MM.1S (cell line): ENCODE results near the gene FGF21.
A peak's percentile ranks its signal among the peaks of the same experiment; 100 is the strongest.

Source experiments
- DNase-seq: peaks from one replicate; pipeline ENCODE4 v3.0.0-alpha.2; 2015
- H2AFZ ChIP-seq: fragments of 300-600 bp; sonication (generic); 2 replicates; pipeline ENCODE4 v1.6.0; 2016; ENCODE audit warnings: antibody characterized with exemption, low read length
- H3F3A ChIP-seq: fragments of 300-600 bp; sonication (generic); 2 replicates; pipeline ENCODE4 v1.6.1; 2016; ENCODE audit warnings: mild to moderate bottlenecking, antibody characterized with exemption, low read length, moderate library complexity, mixed read lengths; ENCODE audit not compliant: insufficient read depth
- H3K27ac ChIP-seq: fragments of 300-600 bp; sonication (generic); 2 replicates; pipeline ENCODE4 v1.5.1; 2016; ENCODE audit warnings: mild to moderate bottlenecking, low read length
- H3K27me3 ChIP-seq: fragments of 300-600 bp; sonication (generic); replicated peaks from 2 replicates; pipeline ENCODE4 v1.6.0; 2016; ENCODE audit warnings: low read length; ENCODE audit not compliant: insufficient read depth
- H3K36me3 ChIP-seq: fragments of 300-600 bp; sonication (generic); replicated peaks from 2 replicates; pipeline ENCODE4 v1.6.1; 2016; ENCODE audit warnings: mild to moderate bottlenecking, low read length, mixed read lengths; ENCODE audit not compliant: insufficient read depth
- H3K4me1 ChIP-seq: fragments of 300-600 bp; sonication (generic); 2 replicates; pipeline ENCODE4 v1.6.1; 2016; ENCODE audit warnings: low read length, mixed read lengths
- H3K4me2 ChIP-seq: fragments of 300-600 bp; sonication (generic); 2 replicates; pipeline ENCODE4 v1.6.0; 2016; ENCODE audit warnings: low read depth, low read length
- H3K4me3 ChIP-seq: fragments of 300-600 bp; sonication (generic); 2 replicates; pipeline ENCODE4 v1.5.1; 2016; ENCODE audit warnings: low read length, mixed read lengths
- H3K79me2 ChIP-seq: fragments of 300-600 bp; sonication (generic); 2 replicates; pipeline ENCODE4 v1.6.1; 2016; ENCODE audit warnings: mixed run types, low read length, mixed read lengths
- H3K9ac ChIP-seq: fragments of 300-600 bp; sonication (generic); 2 replicates; pipeline ENCODE4 v1.6.1; 2016; ENCODE audit warnings: low read length, mixed read lengths
- H3K9me2 ChIP-seq: fragments of 300-600 bp; sonication (generic); replicated peaks from 2 replicates; pipeline ENCODE4 v1.6.1; 2016; ENCODE audit warnings: mild to moderate bottlenecking, low read length, mixed read lengths; ENCODE audit not compliant: insufficient read depth
- H3K9me3 ChIP-seq: fragments of 300-600 bp; sonication (generic); replicated peaks from 2 replicates; pipeline ENCODE4 v1.6.1; 2016; ENCODE audit warnings: mild to moderate bottlenecking, low read length, mixed read lengths; ENCODE audit not compliant: insufficient read depth
- H4K20me1 ChIP-seq: fragments of 300-600 bp; sonication (generic); 2 replicates; pipeline ENCODE4 v1.6.1; 2016; ENCODE audit warnings: mild to moderate bottlenecking, low read length, moderate library complexity, mixed read lengths; ENCODE audit not compliant: insufficient read depth
- EZH2 ChIP-seq: fragments of 300-600 bp; sonication (generic); optimal IDR thresholded peaks from 2 replicates; pipeline ENCODE3; 2017; ENCODE audit warnings: low read depth, mild to moderate bottlenecking, antibody characterized with exemption, low read length, mixed read lengths
- EZH2phosphoT487 ChIP-seq: fragments of 300-600 bp; sonication (generic); IDR thresholded peaks from 2 replicates; pipeline ENCODE4 v1.6.1; 2018; ENCODE audit warnings: antibody characterized with exemption, low read length
- TF ChIP-seq, protein P1 (sequence below): fragments of 300-600 bp; sonication (generic); IDR thresholded peaks from 2 replicates; pipeline ENCODE4 v1.5.1; 2016; ENCODE audit warnings: antibody characterized with exemption, low read length, mixed read lengths

Gene FGF21

DNA sequence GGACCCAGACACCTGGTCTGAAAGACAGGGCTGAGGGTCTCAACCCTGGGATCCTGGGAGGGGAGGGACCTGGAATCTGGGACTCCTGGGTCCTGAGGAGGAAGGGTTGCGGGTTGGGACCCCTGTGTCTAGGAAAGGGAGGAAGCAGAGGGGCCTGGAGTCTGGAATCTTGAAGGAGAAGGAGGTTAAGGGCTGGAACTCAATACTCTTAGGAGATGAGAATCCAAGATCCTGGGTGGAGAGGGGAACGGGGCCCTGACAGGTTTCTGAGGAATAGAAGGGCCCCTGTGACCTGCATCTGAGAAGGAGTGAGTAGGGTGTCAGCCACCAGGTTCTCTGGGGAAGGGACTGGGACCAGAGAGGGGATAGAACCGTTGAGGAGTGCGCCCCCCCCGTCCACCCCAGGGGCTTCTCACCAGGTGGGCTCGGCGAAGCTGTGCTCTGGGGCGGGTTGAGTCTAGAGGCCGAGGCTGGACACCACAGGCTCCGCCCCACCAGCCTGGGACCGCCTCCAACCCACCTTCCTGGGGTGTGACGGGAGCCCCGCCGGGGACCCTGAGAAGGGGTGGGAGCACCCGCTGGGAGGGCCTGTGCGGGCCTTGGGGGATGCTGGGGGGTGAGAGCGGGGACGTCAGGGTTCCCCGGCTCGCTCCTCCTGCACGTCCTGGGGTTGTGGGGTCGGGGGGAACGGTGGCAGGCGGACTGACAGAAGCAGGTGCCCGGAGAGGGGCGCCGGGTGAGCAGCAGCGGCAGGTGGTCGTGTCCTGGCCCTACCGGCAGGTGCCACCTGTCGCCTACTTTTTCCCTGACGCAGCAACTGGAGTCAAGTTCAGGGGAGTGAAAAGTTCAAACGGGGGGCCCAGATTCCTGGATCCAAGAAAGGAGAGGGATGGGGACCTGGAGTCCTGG, 35.8 kb upstream of the FGF21 start, which contains the start of gene MAMSTR:
Gene MAMSTR (minus strand): TSS at position 463 of the 909 bp plus-strand sequence. CDS start 694 bp downstream, outside the sequence.
- TF ChIP-seq EZH2phosphoT487 (no peak), EZH2 (no peak)
- TF ChIP-seq, protein P1, sequence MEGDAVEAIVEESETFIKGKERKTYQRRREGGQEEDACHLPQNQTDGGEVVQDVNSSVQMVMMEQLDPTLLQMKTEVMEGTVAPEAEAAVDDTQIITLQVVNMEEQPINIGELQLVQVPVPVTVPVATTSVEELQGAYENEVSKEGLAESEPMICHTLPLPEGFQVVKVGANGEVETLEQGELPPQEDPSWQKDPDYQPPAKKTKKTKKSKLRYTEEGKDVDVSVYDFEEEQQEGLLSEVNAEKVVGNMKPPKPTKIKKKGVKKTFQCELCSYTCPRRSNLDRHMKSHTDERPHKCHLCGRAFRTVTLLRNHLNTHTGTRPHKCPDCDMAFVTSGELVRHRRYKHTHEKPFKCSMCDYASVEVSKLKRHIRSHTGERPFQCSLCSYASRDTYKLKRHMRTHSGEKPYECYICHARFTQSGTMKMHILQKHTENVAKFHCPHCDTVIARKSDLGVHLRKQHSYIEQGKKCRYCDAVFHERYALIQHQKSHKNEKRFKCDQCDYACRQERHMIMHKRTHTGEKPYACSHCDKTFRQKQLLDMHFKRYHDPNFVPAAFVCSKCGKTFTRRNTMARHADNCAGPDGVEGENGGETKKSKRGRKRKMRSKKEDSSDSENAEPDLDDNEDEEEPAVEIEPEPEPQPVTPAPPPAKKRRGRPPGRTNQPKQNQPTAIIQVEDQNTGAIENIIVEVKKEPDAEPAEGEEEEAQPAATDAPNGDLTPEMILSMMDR: no peak
- Histone ChIP-seq H3K4me1 (peaks cover 10% of the 10 kb centered on the region; the same call in 1 of the 2 replicates), H3K79me2 (no peaks in the 10 kb centered on the region), H3K27me3 (peaks cover 54% of the 10 kb centered on the region), H3K9me2 (no peaks in the 10 kb centered on the region), H3K9ac (peak within 1 kb of the TSS; percentile 71; the same call in 1 of the 2 replicates), H4K20me1 (no peaks in the 10 kb centered on the region), H3K9me3 (no peaks in the 10 kb centered on the region), H3K4me2 (peak within 1 kb of the TSS; percentile 84), H3F3A (no peaks in the 10 kb centered on the region), H3K27ac (peak within 1 kb of the TSS; percentile 62; the same call in 1 of the 2 replicates), H2AFZ (peak within 1 kb of the TSS; percentile 60), H3K36me3 (no peaks in the 10 kb centered on the region), H3K4me3 (peak within 1 kb of the TSS; percentile 66)
- DNase-seq: no peak

DNA sequence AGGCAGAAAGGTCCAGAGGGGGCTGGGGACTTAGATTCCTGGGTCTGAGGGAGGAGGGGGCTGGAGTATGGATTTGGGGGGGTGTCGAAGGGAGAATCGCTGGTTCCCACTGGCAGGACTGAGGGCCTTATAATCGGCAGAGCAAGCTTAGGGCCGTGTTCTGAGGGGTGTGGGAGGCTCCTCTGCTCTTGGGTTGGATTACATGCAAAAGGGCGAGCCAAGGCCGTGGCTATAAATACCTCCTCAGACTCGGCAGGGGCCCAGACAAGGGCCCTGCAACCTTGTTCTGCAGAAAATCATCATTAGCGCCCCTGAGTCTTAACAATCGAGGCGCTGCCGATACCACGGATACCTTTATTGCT, 35.1 kb upstream of the FGF21 start:
- no peaks in the 10 kb centered on the region for H3K79me2 ChIP-seq

DNA sequence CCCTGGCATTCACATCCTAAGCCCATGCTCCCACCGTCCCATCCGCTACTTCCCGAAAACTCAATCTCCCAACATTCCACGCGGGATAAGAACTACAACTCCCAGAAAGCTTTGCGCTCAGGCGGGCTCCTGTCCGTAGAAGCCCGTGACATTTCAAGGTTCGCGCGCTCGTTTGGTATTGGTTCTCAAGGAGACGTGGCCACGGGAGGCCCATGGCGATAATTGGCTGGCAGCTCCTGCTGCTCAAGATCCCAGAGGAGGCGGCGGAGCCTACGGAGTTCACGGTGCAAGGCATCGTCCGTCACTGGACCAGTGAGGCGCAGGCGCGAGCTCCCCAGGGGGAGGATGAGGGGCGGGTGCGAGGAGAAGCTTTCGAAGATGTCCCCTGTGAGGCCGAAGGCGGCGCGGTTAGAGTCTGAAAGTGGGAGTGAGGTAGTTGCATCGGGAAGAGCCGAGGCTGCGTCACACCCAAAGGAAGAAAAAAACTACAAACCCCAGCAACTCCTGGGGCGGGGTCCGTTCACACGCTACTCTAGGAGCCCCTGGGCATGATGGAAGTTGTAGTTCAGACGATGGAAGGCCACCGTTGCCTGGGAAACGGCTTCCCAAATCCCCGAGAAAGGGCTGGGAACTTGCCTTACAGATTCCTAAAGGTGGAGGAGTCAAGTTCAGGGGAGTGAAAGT, 34.6 kb upstream of the FGF21 start:
- H3K27ac ChIP-seq: peak overlapping the region; percentile 62; the same call in 1 of the 2 replicates
- H3K9ac ChIP-seq: peak overlapping the region; percentile 71
- H3K9me2 ChIP-seq: no peaks in the 10 kb centered on the region
- peaks cover 46% of the 10 kb centered on the region for H3K27me3 ChIP-seq
- H3K4me2 ChIP-seq: peak overlapping the region; percentile 84
- peak; percentile 98 for DNase-seq
- TF ChIP-seq, protein P1: no peak
- TF ChIP-seq EZH2phosphoT487 (no peak), EZH2 (no peak)
- no peaks in the 10 kb centered on the region for H3K36me3 ChIP-seq
- peaks cover 6% of the 10 kb centered on the region; the same call in 1 of the 2 replicates for H3K4me1 ChIP-seq
- no peaks in the 10 kb centered on the region for H3K79me2 ChIP-seq
- no peaks in the 10 kb centered on the region for H3K9me3 ChIP-seq
- peak overlapping the region; percentile 66 for H3K4me3 ChIP-seq
- H2AFZ ChIP-seq: peak overlapping the region; percentile 60
- H4K20me1 ChIP-seq: no peaks in the 10 kb centered on the region
- no peaks in the 10 kb centered on the region for H3F3A ChIP-seq

More for the DNA sequence above, 35.1 kb upstream of the FGF21 start:
- no peaks in the 10 kb centered on the region for H3K36me3 ChIP-seq
- H3K27ac ChIP-seq: no peak overlapping the region
- peak overlapping the region; percentile 60 for H2AFZ ChIP-seq
- H3K4me3 ChIP-seq: peak overlapping the region; percentile 66
- no peaks in the 10 kb centered on the region for H3K9me3 ChIP-seq
- peaks cover 51% of the 10 kb centered on the region for H3K27me3 ChIP-seq
- no peaks in the 10 kb centered on the region for H4K20me1 ChIP-seq
- peaks cover 6% of the 10 kb centered on the region; the same call in 1 of the 2 replicates for H3K4me1 ChIP-seq
- TF ChIP-seq EZH2: no peak
- no peak for TF ChIP-seq EZH2phosphoT487
- TF ChIP-seq, protein P1: no peak
- H3K4me2 ChIP-seq: peak overlapping the region; percentile 84
- no peaks in the 10 kb centered on the region for H3K9me2 ChIP-seq
- H3K9ac ChIP-seq: no peak overlapping the region
- no peak for DNase-seq
- no peaks in the 10 kb centered on the region for H3F3A ChIP-seq
